ENCODE results near the gene CXXC5. TPM values are rescaled to one million over a fixed set of nuclear protein-coding genes. Genes with fewer than 3 reads are reported as not detected.

The CXXC5 gene
- polyA plus RNA-seq, 1 of the 3 experiments (the other 2 are of a cell fraction) = 47.4 TPM

DNA sequence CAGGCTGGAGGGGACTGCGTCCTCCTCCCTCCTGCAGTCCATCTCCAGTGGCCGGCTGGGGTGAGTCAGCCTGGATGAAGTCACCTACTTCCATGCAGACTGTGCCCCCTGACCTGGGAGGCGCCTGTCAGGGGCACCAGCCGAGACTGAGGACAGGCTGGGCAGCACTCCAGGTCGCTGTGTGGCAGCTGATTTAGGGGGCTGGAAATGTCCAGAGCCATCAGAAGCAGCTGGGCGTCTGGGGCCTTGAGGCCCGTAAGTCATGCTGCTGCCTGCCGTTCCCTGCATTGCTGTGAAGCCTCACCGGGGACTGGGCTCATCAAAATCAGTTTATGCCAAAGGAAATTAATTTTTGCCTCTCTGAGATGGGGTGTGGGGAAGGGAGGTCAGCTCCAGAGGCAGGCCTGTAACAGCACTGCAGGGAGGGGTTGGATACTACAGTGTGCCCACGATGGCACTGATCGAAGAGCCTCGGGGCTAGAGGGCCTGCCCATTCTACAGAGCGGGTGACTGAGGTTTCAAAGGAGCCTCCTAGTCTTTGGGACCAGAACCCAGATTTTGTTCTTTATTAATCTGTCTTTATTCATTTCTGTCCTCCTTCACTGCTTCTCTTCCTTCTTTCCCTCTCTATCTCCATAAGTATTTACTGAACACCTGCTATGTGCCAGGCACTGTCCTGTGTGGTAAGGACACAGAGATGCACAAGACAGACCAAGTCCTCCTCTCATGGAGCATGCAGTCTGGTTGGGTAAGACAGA lies 77.1 kb downstream of the CXXC5 start (continued):
- TF ChIP-seq, protein P1, sequence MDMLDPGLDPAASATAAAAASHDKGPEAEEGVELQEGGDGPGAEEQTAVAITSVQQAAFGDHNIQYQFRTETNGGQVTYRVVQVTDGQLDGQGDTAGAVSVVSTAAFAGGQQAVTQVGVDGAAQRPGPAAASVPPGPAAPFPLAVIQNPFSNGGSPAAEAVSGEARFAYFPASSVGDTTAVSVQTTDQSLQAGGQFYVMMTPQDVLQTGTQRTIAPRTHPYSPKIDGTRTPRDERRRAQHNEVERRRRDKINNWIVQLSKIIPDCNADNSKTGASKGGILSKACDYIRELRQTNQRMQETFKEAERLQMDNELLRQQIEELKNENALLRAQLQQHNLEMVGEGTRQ (IDR thresholded peaks at IDR 0.05; ENCODE audit: borderline replicate concordance, low read depth, low read length) = no peak
- peak; percentile 27; the same call in 1 of the 2 replicates for TF ChIP-seq POLR2AphosphoS5 (IDR thresholded peaks at IDR 0.05; ENCODE audit: low read depth, low read length)
- TF ChIP-seq SMC3 (IDR thresholded peaks at IDR 0.05; ENCODE audit: low read depth, low read length) = no peak; the same call in 1 of the 2 replicates
- TF ChIP-seq, protein P2, sequence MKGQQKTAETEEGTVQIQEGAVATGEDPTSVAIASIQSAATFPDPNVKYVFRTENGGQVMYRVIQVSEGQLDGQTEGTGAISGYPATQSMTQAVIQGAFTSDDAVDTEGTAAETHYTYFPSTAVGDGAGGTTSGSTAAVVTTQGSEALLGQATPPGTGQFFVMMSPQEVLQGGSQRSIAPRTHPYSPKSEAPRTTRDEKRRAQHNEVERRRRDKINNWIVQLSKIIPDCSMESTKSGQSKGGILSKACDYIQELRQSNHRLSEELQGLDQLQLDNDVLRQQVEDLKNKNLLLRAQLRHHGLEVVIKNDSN (IDR thresholded peaks at IDR 0.05; ENCODE audit: borderline replicate concordance, low read depth) = no peak
- TF ChIP-seq GABPA (IDR thresholded peaks at IDR 0.05; ENCODE audit: low read depth) = no peak
- TF ChIP-seq RAD21 (IDR thresholded peaks at IDR 0.05; ENCODE audit: low read length) = peak; percentile 21; the same call in 1 of the 2 replicates
- TF ChIP-seq JUND (IDR thresholded peaks at IDR 0.05) = peak; percentile 85
- TF ChIP-seq, protein P3, sequence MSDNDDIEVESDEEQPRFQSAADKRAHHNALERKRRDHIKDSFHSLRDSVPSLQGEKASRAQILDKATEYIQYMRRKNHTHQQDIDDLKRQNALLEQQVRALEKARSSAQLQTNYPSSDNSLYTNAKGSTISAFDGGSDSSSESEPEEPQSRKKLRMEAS (IDR thresholded peaks at IDR 0.05; ENCODE audit: low read depth) = peak; percentile 85
- TF ChIP-seq, protein P4, sequence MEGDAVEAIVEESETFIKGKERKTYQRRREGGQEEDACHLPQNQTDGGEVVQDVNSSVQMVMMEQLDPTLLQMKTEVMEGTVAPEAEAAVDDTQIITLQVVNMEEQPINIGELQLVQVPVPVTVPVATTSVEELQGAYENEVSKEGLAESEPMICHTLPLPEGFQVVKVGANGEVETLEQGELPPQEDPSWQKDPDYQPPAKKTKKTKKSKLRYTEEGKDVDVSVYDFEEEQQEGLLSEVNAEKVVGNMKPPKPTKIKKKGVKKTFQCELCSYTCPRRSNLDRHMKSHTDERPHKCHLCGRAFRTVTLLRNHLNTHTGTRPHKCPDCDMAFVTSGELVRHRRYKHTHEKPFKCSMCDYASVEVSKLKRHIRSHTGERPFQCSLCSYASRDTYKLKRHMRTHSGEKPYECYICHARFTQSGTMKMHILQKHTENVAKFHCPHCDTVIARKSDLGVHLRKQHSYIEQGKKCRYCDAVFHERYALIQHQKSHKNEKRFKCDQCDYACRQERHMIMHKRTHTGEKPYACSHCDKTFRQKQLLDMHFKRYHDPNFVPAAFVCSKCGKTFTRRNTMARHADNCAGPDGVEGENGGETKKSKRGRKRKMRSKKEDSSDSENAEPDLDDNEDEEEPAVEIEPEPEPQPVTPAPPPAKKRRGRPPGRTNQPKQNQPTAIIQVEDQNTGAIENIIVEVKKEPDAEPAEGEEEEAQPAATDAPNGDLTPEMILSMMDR (IDR thresholded peaks at IDR 0.05) = no peak
- TF ChIP-seq NFIC (IDR thresholded peaks at IDR 0.05; ENCODE audit: borderline replicate concordance) = peak; percentile 83
- no peak; the same call in 1 of the 2 replicates for TF ChIP-seq FOXJ3 (CRISPR knock-in tag; IDR thresholded peaks at IDR 0.05)
- TF ChIP-seq, protein P5, sequence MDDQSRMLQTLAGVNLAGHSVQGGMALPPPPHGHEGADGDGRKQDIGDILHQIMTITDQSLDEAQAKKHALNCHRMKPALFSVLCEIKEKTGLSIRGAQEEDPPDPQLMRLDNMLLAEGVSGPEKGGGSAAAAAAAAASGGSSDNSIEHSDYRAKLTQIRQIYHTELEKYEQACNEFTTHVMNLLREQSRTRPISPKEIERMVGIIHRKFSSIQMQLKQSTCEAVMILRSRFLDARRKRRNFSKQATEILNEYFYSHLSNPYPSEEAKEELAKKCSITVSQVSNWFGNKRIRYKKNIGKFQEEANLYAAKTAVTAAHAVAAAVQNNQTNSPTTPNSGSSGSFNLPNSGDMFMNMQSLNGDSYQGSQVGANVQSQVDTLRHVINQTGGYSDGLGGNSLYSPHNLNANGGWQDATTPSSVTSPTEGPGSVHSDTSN (IDR thresholded peaks at IDR 0.05) = peak; percentile 89
- peak; percentile 68 for TF ChIP-seq CHD2 (IDR thresholded peaks at IDR 0.05; ENCODE audit: low read length, partially characterized antibody)
- peak; percentile 93; the same call in 1 of the 2 replicates for TF ChIP-seq RXRA (IDR thresholded peaks at IDR 0.05; ENCODE audit: borderline replicate concordance, low read depth)
- TF ChIP-seq MEF2A (IDR thresholded peaks at IDR 0.05; ENCODE audit: borderline replicate concordance, low read depth) = no peak
- no peak for TF ChIP-seq EZH2phosphoT487 (IDR thresholded peaks at IDR 0.05; ENCODE audit: borderline replicate concordance, low read depth)
- TF ChIP-seq FOSL2 (IDR thresholded peaks at IDR 0.05; ENCODE audit: borderline replicate concordance, low read depth) = peak; percentile 92
- TF ChIP-seq GATA2 (CRISPR knock-in tag; IDR thresholded peaks at IDR 0.05) = peak; percentile 38
- peak; percentile 57; the same call in 1 of the 2 replicates for TF ChIP-seq TEAD4 (IDR thresholded peaks at IDR 0.05; ENCODE audit: borderline replicate concordance, insufficient read depth)
- TF ChIP-seq RFX5 (IDR thresholded peaks at IDR 0.05; ENCODE audit: low read length) = peak; percentile 23; the same call in 1 of the 2 replicates
- no peak for TF ChIP-seq TAF1 (IDR thresholded peaks at IDR 0.05; ENCODE audit: borderline replicate concordance, low read depth, low read length)
- TF ChIP-seq, protein P6, sequence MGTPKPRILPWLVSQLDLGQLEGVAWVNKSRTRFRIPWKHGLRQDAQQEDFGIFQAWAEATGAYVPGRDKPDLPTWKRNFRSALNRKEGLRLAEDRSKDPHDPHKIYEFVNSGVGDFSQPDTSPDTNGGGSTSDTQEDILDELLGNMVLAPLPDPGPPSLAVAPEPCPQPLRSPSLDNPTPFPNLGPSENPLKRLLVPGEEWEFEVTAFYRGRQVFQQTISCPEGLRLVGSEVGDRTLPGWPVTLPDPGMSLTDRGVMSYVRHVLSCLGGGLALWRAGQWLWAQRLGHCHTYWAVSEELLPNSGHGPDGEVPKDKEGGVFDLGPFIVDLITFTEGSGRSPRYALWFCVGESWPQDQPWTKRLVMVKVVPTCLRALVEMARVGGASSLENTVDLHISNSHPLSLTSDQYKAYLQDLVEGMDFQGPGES (IDR thresholded peaks at IDR 0.05; ENCODE audit: low read depth, low read length) = no peak
